Fibroblast of skin of right biceps (primary cell): ENCODE measurements around the gene MACROD2.
"Not testable (repeated sequence)": the region's sequence is repeated elsewhere in the genome, so short reads cannot be mapped to it uniquely, and the experiment has no call there.

Experiments
- DNase-seq: peaks from one replicate; pipeline ENCODE4 v3.0.0-alpha.2; 2013

Gene MACROD2

DNA sequence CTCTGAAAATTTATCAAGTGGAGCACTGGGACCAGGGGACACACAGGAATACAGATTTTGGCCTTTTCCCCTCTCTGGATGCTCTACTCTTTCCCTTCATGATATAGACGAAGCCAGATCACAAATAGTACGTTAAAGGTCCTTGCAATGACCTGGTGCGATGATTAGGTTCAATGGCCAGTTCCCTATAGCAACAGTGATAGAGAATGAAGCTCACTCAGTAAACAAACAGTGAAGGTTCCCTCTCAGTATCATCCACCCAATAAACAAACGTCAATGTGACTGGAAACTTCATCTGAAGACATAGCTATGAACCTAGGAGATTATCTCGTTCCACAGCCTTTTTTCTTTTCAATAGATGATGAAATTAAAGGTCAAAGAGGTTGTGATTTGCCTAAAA lies 1981.7 kb downstream of the MACROD2 start:
- no peak for DNase-seq

DNA sequence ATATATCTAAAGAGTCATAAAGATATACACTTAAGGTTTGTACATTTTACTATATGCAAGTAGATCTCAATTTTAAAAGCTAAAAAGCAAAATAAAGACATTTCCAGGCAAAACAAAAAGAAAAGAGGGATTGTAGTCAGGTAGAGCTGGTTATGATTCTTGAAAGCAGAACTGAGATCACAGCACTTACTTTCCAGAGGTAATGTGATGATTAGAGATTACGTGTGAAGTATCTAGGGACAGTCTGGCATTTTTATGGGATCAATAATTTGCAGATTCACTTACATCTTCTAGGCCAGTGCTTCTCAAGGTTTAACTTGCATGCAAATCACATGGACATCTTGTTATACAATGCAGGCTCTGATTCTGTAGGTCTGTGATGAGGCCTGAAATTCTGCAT lies 1982.4 kb downstream of the MACROD2 start:
- DNase-seq: no peak

DNA sequence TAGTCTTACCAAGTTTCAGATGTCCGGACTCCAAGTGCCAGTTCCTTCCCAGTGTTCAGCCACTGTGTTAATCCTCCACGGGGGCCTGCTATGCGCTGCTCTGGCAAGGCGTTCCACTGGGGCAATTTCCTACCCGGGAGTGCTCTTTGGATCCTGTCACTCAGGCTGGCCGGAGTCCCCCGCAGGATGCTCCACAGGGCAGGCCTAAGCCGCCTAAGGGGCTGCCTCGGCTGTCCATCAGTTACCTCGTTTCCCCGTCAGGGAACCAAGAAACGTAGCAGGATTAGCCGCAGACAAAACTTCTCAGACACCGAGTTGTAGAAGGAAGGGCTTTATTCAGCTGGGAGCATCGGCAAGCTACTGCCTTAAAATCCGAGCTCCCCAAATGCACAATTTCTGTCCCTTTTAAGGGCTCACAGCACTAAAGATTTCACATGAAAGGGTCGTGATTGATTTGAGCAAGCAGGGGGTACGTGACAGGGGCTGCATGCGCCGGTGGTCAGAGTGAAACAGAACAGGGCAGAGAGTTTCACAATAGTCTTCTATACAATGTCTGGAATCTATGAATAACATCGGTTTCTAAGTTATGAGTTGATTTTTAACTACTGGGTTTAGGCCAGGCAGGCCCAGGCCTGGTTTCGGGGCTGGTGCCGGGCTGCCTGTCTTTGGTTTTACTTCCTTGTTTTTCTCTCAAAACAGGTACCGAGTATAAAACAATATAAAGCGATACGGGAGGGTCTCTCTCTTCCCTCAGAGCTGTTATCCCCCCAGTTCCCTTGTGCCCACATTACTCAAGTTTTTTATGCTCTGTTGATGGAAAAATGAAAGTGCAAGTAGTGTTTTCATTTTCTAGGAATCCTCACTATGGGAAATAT lies 1990.4 kb downstream of the MACROD2 start:
- not testable (repeated sequence) for DNase-seq

DNA sequence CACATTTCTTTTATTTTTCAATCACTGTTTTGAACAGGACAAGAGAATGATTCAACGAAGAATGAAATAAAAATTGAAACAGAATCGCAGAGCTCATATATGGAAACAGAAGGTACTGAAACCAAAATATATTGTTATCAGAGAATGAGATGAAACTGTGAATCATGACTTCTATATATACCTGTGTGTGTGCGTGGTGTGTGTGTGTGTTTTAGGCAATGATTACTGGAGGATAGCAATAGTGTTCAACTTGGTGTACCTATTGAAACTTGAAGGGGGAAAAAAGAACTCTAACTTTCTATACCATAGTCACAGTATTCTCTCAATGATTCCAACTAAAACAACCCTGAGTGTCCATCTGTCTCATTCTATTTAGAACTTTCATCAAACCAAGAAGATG lies 1991.4 kb downstream of the MACROD2 start:
- no peak for DNase-seq

DNA sequence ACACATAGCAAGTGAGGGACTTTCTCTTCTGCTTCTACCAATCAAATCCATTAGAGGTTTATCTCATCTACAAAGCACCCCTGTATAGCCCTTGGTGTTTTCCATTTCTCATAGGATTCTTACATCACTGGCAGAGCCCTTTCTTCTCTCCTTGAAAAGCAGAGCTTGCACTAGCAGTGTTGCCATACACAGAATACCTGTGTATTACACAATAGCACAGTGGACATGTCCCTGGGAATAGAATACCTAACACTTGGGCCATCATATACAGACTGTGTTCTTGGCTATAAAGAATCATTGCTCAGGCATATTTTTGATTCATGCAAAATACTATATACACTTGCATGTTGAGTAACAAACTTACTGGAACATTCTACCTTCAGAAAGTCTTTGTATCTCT lies 1996.0 kb downstream of the MACROD2 start:
- DNase-seq: no peak

DNA sequence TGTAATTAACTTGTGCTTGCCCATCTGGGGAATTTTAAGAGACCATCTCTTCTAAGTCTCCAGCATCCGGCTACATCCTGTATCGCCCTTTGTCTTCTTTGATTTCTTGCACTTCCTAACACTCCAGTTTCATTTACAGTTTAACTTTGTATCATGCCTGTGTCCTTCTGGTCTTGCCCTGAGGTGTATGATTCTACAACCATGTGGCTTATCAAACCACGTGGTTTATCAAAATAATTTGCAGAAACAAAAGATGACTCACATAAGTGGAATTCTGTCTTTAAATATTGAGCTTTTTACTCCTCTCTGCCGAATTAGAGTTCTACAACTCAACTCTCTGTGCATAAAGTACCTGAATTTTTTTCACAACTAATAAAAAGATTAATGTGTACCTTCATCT lies 1997.2 kb downstream of the MACROD2 start:
- peak; percentile 7 for DNase-seq

DNA sequence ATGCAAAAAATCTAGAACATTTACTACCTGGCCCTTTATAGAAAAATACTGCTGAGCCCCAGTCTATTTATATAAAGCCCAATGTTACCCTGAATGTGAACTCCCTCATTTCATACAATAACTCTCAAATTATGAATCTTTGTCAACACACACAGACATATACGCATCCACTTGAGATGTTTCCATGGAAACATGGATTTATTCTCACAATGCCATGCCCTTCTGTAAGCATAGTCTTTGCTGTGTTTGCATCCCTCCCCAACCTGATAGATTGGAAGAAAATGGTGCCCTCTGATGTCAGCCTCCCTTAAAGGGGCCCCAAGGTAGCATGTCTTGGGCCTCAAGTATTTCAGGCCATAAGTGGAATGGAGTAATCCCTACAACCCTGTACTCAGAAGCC lies 2004.8 kb downstream of the MACROD2 start:
- no peak for DNase-seq

DNA sequence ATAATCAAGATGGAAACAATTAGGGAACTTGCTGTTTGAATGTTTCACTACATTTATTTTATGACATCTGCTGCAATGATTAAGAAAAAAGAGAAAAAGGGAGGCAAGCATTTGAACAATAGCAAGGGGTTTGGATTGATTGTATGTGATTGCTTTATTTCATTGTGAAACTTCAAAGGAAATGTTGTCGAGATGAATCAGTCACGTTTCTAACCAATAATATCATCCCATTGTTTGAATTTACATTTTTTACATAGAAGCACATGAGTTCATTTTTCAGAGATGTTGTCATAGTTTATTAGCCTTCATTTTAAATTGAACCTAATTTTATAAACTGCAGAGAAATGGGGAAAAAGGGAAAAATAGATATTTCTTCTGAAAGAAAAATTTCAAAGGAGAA lies 2006.0 kb downstream of the MACROD2 start:
- DNase-seq: peak; percentile 43

DNA sequence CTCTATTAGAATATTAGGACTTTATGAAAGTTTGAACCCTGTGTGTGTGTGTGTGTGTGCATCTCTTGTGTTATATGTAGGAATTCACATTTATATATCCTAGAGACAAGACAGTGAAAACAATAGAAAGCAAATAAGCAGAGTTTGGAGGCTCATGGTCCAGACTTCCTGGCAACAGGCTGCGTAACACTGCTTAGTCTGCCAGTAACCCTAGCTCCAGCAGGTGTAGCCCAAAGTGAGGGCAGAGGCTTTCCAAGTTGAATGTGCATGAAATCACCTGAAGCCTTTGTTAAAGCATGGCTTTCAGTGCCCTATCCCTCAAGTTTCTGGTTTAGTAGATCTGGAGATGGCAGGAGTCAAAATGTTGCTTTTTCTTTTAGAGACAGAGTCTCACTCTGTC lies 2008.0 kb downstream of the MACROD2 start:
- no peak for DNase-seq

DNA sequence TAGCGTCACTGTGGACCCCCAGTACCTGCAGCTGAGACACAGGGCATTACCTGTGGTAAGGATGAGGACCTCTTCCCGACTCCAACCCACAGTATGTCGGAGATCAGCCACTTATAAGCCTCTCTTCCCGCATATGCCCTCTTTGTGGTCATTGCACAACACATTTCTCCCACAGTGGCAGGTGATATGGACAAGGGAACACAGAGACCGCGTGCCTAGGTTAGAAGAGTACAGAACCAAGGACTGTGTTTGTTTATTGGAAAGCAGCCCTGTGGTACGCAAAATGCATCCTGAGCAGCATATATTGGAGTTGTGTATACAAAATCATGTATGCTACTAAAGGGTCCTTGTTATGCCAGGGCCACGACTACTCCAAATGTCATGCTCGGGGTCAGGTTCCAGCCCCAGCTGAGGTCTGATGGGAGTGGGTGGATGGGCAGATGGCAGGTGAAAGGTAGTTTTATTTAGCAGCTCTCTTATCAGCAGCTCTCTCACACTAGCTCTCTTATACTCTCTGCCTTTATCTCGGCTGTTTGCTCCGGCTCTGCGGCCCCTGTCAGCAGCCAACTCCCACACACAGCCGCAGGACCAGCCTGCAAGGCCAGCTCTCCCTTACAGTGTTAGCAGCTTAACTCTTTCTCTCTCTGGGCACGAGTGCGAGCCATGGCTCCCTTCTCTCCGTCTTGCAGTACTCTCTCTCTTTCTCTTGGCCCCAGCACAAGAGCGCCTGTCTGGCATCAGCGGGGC lies 2009.0 kb downstream of the MACROD2 start:
- DNase-seq: no peak

DNA sequence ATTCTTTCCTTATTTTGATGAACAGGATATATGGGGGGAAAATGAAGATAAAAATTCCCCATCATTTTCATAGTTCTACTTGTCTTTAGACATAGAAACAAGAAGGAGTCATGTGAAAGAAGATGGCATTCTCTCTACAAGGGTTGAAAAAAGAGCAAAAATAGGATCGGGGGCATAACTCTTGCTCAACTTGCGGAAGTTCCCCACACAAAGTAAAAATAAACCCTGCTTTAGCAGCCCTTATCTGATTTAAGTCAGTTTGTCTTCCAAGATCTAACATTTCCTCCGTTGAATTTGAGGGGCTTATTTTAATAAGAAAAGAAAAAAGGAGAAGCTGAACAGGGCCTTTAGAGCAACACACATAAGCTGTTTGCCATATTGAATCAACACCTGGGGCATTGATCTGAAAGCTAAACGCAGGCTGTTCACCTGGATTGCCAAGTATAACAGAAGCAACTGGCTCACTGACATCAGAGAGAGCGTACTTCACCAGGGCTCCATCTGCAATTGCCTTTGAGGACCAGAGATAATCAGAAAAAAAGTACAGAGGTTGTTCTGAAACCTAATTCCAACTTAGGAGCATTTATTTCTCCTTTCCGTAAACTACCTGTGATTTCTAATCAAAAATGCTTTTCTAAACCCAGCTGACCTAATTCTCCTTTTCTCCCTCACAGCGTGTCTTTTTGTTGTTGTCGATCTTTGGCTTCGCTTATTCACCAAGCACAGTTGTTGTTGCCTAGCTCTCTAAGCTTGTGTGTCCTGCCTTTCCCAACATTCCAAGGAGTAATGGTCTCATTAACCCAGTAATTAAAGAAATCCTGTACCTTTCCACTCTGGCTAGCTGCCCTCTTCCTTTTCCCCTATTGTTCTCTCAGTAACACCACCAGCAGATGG lies 2010.0 kb downstream of the MACROD2 start:
- no peak for DNase-seq

DNA sequence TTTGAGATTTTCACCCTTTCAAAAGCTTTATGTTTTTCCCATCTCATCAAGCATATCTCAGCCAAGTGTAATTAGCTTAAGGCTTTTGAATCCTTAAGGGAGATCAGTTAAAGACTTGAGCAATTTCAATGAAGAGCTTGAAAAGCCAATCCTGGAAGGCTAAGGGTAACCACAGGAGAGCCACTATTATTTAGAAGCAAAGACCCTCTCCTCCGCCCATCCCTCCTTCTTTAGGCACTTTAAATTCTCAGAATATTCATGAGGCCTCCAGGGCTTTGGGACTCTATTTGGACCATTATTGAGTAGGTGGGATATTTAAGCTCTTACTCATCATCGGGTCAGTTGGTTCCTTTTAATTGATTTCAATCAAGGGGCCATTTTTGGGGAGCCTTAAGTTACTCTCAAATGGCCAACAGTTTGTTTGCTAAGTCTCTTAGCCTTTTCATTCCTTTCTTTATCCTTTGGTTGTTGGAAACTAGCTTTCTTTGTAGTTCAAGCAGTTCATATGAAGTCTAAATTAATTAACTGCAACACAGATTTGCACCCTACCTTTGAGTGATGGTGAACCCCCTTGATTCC lies 2010.7 kb downstream of the MACROD2 start:
- no peak for DNase-seq

DNA sequence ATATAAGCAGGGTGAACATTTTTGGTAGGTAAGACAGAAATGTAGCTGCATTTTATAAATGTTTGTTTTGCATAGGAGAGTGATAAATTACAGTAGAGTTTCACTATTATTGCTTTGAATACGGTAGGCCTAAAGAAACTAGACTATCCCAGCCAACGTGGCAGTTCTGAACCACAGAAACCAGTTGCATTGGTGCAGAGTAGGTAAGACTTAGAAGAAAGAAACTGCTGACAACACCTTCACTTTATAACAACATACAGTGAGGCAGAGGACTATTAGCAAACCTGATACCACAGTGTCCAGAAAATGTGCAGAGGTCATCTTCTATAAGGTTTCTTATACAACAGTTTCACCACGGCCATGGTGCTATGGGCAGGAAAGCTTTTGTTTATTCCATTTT lies 2011.8 kb downstream of the MACROD2 start:
- DNase-seq: no peak

DNA sequence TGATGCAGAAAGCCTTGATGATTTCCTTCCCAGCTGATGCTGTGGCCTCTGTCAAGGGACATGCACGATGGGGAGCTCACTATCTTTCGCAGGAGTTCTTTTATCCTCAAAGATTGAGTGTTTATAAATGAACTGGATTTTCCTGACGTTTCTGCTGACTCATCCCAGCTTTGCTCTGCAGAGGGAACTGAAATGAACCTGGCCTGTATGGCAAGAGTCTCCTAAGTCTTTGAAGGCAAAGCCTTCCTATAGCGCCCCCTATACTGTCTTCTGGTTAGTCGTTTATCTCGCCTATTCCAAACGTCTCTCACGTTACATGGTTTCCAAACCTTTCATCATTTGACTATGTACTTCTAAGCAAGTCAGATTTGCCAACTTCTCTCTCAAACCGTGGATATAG lies 2012.6 kb downstream of the MACROD2 start:
- no peak for DNase-seq

DNA sequence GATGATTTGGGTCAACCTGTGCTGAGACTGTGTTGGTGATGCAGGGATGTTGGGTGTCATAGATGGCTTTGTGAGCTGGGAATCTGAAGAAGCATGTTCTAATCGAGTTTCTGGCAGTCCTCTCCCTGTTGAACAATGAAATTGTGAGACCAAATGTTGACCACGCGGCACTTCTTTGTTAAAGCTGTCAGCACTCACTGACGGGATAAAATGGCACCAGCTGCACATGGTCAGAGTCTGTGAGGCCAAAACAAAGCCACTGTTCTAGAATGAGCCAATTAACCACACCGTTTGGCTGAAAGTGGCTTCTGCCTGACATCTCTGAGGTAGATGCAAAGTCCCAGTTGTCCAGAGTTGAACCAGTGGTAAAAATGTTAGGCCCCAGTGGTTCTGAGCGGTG lies 2015.7 kb downstream of the MACROD2 start:
- no peak for DNase-seq

DNA sequence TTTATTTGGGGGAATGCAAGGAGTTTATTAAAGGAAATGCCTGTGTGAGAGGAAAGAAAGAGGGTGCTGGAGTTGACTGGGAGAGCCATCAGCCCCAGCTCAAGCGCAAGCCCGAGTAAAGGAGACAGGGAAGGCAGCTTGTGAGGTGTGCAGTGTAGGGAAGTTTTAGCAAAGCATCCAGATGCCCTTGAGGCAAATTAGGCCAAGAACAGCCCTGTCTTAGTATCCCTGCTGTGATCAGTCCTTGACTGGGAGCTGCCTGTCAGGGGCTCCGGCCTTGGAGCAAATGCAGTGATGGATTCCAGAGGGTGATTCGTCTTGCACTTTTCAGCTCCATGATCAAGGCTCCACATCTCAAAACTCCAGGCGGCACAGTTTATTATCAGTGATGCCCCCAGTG lies 2016.2 kb downstream of the MACROD2 start:
- no peak for DNase-seq

DNA sequence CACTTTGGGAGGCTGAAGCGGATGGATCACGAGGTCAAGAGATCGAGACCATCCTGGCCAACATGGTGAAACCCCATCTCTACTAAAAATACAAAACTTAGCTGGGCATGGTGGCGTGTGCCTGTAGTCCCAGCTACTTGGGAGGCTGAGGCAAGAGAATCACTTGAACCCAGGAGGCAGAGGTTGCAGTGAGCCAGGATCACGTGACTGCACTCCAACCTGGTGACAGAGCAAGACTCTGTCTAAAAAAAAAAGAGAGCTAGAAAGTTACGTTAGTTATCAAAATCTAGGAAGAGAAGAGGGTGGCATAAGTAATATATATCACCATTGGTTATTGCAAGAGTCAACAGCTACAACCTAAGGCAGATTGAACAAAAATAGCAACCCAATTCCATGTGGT lies 2017.6 kb downstream of the MACROD2 start:
- DNase-seq: not testable (repeated sequence)

DNA sequence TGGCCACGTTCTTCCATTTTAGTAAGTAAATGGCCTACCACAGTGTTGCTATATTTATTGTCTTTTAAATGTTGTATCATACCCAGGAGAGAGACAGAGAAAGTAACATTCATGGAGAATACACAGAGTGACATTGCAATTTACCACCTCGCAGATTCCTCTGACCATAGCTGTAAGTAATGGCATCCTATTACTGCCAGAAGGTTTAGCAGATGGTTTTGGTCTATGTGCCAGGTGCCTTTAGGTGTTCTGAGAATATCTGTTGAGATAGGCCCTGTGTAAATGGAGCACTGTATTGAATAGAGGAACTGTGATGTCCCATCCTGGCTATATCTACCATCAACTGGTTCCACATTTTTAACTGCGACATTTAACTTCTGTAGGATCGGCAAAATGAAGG lies 2018.3 kb downstream of the MACROD2 start:
- DNase-seq: no peak

DNA sequence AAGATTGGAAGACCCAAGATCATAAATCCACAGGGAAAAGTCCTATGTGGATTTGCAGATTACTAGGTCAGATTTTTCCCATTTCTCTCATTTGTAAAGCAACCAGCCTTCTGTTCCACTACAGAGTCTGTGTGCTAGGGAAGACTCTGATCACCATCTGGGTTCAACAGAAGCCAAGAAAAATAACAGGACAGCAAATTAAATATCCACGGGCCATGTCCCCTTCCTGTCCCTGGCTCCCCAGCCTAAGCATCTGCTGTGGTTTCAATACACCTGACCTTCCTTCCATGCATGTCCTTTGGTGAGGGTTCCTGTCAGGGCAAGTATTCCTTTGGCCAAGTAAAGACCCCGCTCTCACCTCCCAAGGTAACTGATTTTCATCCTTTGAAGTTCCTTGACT lies 2019.1 kb downstream of the MACROD2 start:
- DNase-seq: no peak

DNA sequence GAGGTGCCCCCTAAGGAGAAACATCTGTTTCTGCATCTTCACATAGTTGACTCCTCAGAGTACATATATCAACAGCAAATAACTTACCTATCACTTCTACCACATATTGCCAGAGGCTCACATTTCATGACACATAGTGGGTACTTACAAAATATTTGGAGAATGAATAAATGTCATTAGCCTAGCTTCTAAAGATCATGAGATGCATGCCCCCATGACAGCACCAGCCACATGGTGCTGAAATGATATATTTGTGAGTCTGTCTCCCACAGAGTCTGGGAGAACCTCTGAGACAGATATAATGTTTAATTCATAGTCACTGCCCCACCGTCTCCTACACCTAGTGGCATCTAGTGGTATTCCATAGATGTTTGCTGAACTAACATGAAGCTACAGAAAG lies 2022.3 kb downstream of the MACROD2 start:
- DNase-seq: peak; percentile 54

DNA sequence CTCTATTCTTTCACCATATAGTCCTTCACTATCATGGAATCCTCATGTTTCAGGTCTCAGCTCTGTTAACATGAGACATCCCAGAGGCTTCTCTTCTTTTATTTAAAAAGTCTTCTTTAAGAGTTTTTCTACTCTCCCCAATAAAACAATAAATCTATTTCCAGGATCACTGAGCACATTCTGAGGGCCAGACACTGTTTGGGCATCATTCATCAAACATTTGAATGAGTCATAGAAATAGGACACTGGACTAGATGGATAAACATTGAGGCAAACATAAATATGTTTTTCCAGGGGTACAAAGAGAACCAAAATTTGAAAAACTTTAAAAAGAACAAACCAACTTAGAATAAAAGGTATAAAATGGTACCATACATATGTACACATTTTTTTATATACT lies 2023.6 kb downstream of the MACROD2 start:
- peak; percentile 11 for DNase-seq

DNA sequence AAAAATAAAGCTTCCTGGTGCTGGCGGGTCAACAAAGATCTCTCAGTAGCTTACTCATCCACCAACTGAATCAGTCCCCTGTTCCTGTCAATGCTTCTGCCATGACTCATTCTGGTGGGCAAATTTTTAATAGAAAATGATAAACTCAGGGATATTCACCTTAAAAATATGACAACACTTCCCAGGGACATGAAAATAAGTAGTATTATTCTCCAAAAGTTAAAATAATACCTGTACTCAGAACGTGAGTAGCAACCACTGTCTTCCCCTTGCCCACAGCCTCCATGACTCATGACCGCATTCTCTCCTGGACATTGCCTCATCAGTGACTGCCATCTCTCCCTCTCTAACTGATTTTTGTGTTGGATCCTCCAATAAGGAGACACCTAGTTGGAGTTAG lies 2025.7 kb downstream of the MACROD2 start:
- DNase-seq: peak; percentile 72

DNA sequence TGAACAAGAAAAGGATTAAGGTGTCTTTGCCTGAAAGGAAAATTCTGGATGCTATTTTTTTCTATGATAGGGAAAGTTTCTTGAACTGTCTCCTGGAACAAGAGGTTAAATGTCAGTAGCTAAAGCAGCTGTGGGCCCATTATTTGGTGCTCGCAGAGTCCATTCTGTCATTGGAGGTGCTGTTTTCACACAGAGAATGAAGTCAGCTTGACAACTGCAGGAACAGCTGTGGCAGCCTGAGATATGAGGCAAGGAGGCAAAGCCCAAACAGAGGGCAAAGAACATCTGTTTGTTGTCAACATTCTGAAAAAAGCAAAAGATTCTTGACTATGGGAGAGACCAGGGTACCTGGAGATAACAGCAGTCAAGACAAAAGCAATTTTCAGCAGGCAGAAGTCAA lies 2029.8 kb downstream of the MACROD2 start:
- DNase-seq: no peak
